ENCODE data around the gene HTR5A. TPM values are rescaled to one million over a fixed set of nuclear protein-coding genes. Genes with fewer than 3 reads are reported as not detected.

The HTR5A gene
- polyA plus RNA-seq, 1 of the 3 experiments (the other 2 are of a cell fraction), result not detected

- 13% methylated on average over 1 of the region's 1 CpG for WGBS (ENCODE audit: low lambda C conversion rate)
- Histone ChIP-seq H3K4me3 (ENCODE audit: low read depth in 2 of 2, low read length in 1 of 2) (no peak overlapping the region), H3F3A (replicated peaks; ENCODE audit: insufficient read depth) (no peaks in the 10 kb centered on the region), H3K9me3 (no peaks in the 10 kb centered on the region; the same call in 1 of the 2 replicates), H3K9me2 (no peaks in the 10 kb centered on the region), H3K4me2 (no peak overlapping the region), H3K36me3 (replicated peaks in 1 of 2; ENCODE audit: control insufficient read depth in 1 of 2, insufficient read depth in 2 of 2, low read length in 1 of 2) (no peaks in the 10 kb centered on the region), H3K27me3 (ENCODE audit: insufficient read depth) (peaks cover 8% of the 10 kb centered on the region; the same call in 1 of the 2 replicates), H4K20me1 (ENCODE audit: insufficient read depth) (no peaks in the 10 kb centered on the region), H3K79me2 (ENCODE audit: insufficient read depth) (no peaks in the 10 kb centered on the region), H3K27ac (ENCODE audit: low read depth in 2 of 2, low read length in 1 of 2) (no peak overlapping the region; a peak in 1 of 4 replicates), H3K4me1 (ENCODE audit: control insufficient read depth in 1 of 2, insufficient read depth in 2 of 2, low read depth in 1 of 2, low read length in 1 of 2) (no peaks in the 10 kb centered on the region), H3K9ac (no peak overlapping the region), H2AFZ (ENCODE audit: low read depth) (no peak overlapping the region)
- ChIA-PET POLR2A (interaction anchor here (0.6 kb wide), 1 partner anchor 32 kb away, joined by 3 read pairs; no protein-coding TSS in a partner anchor), CTCF (interaction anchor here (0.7 to 1.1 kb wide), 2 partner anchors 10 to 14 kb away, joined by 3 to 8 read pairs; no protein-coding TSS in a partner anchor)
- TF ChIP-seq FOXM1 (IDR thresholded peaks at IDR 0.05; ENCODE audit: low read depth) (no peak), POLR2AphosphoS5 (IDR thresholded peaks at IDR 0.05; ENCODE audit: low read depth, low read length) (no peak), RXRA (IDR thresholded peaks at IDR 0.05; ENCODE audit: borderline replicate concordance, low read depth) (no peak), EP300 (IDR thresholded peaks at IDR 0.05; ENCODE audit: borderline replicate concordance in 1 of 2, low read depth in 1 of 2, low read length in 1 of 2) (no peak), TCF12 (IDR thresholded peaks at IDR 0.05) (no peak), FOXJ3 (CRISPR knock-in tag; IDR thresholded peaks at IDR 0.05) (no peak), YY1 (IDR thresholded peaks at IDR 0.05; ENCODE audit: low read depth) (no peak), CTCF (IDR thresholded peaks at IDR 0.05) (no peak), RAD21 (IDR thresholded peaks at IDR 0.05; ENCODE audit: low read length) (no peak), RFX5 (IDR thresholded peaks at IDR 0.05; ENCODE audit: low read length) (no peak)
- TF ChIP-seq, protein P1, sequence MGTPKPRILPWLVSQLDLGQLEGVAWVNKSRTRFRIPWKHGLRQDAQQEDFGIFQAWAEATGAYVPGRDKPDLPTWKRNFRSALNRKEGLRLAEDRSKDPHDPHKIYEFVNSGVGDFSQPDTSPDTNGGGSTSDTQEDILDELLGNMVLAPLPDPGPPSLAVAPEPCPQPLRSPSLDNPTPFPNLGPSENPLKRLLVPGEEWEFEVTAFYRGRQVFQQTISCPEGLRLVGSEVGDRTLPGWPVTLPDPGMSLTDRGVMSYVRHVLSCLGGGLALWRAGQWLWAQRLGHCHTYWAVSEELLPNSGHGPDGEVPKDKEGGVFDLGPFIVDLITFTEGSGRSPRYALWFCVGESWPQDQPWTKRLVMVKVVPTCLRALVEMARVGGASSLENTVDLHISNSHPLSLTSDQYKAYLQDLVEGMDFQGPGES (IDR thresholded peaks at IDR 0.05; ENCODE audit: low read depth, low read length), result no peak
- TF ChIP-seq, protein P2, sequence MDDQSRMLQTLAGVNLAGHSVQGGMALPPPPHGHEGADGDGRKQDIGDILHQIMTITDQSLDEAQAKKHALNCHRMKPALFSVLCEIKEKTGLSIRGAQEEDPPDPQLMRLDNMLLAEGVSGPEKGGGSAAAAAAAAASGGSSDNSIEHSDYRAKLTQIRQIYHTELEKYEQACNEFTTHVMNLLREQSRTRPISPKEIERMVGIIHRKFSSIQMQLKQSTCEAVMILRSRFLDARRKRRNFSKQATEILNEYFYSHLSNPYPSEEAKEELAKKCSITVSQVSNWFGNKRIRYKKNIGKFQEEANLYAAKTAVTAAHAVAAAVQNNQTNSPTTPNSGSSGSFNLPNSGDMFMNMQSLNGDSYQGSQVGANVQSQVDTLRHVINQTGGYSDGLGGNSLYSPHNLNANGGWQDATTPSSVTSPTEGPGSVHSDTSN (IDR thresholded peaks at IDR 0.05), result no peak
- TF ChIP-seq, protein P3, sequence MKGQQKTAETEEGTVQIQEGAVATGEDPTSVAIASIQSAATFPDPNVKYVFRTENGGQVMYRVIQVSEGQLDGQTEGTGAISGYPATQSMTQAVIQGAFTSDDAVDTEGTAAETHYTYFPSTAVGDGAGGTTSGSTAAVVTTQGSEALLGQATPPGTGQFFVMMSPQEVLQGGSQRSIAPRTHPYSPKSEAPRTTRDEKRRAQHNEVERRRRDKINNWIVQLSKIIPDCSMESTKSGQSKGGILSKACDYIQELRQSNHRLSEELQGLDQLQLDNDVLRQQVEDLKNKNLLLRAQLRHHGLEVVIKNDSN (IDR thresholded peaks at IDR 0.05; ENCODE audit: borderline replicate concordance, low read depth), result no peak
- no peak for DNase-seq
Observed at GRCh38 chr7:155123413-155123812, 53.3 kb downstream of the HTR5A start.

Measured in SK-N-SH (cell line).